ENCODE results near the gene ZSCAN31.
"Not testable (repeated sequence)": the region's sequence is repeated elsewhere in the genome, so short reads cannot be mapped to it uniquely, and the experiment has no call there.

The ZSCAN31 gene

GRCh38 chr6:28335564-28336283 lies at the start of gene ZSCAN31:
Gene ZSCAN31 (minus strand): TSS chr6:28336148. CDS start chr6:28329683, 6,465 bp downstream.
- peak; percentile 99 for DNase-seq

DNA sequence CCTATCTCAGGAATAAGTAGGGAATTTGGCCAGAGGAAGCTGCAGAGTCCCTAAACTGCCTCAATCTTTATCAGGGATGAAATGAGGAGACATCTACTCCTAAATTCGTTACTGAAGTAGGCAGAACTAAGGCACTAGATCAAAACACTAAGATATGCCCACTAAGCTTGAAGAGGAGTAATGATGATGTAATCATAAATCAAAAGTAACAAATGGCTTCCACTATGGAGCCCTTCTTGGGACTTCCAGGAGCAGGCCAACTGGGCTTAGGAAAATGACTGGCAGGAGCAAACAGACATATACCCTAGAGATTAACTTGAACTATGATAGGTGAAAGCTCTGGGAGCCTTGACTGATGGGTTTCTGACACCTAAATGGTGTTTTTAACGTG lies 48.2 kb upstream of the ZSCAN31 start:
- no peak for DNase-seq

DNA sequence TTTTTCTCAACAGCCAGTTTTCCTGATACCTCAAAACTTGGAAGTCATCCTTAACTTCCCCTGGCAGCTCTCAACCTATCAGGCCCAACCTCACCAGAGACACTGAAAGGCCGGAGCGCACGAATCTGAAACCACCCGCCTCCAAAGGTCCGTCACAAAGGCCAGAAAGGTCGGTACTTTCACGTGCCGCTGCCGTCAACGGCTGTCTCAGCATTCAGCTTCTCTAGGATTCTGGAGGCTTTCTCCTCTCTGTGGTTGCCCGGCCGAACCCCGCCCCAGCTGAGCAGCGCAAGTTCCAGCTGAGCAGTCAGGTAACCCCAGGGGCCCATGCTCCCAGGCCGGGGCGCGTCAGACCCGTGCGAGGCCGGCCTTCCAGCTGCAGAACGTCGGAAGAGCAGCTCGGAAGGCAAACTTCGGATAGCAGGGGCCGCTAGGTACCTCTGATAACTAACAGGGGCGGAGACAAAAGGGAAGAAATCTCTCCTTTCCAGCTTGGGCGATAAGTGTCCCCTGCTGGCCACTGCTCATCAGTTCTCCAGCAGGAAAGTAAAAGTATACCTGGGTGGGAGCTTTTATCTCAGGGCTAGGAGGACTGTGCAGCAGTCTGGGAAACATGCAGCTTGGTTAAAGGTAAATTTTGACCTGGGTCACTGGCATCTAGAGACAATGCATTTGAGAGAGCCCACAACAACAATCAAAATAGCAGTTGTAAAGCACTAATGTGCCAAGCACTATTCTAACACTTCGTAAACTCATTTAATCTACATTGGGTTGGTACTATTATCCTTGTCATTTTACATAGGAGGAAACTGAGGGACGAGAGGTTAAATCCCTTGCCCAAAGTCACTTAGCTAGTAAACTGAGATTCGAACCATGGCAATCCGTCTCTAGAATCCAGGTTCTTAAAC lies 47.5 kb upstream of the ZSCAN31 start:
- peak; percentile 94 for DNase-seq

GRCh38 chr6:28380381-28380780 lies 44.4 kb upstream of the ZSCAN31 start:
- no peak for DNase-seq

- peak; percentile 13 for DNase-seq
Measured at GRCh38 chr6:28378644-28379043, 42.7 kb upstream of the ZSCAN31 start.

GRCh38 chr6:28377879-28378278 lies 41.9 kb upstream of the ZSCAN31 start:
- no peak for DNase-seq

DNA sequence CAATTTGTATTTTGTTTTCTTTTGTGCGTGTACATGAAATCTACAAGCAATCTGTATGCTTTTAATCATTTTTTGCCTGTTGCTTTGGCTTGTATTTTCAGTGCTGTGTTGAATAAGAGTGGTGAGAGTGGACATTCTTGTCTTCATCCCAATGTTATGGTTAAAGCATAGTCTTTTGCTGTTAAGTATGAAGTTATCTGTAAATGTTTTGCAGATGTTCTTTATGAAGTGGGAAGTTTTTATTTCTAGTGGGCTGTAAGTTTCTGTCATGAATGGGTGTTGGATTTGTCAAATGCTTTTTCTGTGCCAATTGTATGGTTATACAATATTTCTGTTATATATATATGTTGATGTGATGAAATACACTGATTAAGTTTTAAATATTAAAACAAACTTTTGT lies 38.0 kb upstream of the ZSCAN31 start:
- DNase-seq: no peak

- no peak for DNase-seq
Measured at GRCh38 chr6:28371706-28372451, 35.9 kb upstream of the ZSCAN31 start.

GRCh38 chr6:28371280-28371679 lies 35.3 kb upstream of the ZSCAN31 start:
- DNase-seq: no peak

- DNase-seq: no peak
Measured at GRCh38 chr6:28370440-28370839, 34.5 kb upstream of the ZSCAN31 start.

GRCh38 chr6:28369463-28369862 lies 33.5 kb upstream of the ZSCAN31 start:
- DNase-seq: no peak

GRCh38 chr6:28368522-28368921 lies 32.6 kb upstream of the ZSCAN31 start:
- no peak for DNase-seq

DNA sequence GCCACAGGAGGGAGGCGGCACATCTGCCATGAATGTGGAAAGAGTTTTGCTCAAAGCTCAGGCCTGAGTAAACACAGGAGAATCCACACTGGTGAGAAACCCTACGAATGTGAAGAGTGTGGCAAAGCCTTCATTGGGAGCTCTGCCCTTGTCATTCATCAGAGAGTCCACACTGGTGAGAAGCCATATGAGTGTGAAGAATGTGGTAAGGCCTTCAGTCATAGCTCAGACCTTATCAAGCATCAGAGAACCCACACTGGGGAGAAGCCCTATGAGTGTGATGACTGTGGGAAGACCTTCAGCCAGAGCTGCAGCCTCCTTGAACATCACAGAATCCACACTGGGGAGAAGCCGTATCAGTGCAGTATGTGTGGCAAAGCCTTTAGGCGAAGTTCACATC lies 29.6 kb upstream of the ZSCAN31 start:
- not testable (repeated sequence) for DNase-seq

DNA sequence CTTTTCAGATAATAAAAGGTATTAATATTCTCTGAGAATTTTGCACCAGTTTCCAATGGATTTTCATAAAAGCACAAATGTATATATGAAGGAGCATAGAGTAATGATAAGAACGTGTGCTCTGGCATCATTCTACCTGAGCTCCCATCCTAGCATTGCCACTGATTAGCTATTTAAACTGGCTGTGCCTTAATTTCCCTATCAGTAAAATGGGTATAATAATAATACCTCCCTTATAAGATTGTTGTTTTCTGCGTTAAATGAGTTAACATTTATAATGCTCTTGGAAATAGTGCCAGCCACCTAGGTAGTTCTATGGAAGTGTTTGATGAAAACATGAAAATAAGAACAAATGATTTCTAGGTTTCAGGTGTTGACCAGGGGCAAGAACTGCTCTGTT lies 25.0 kb upstream of the ZSCAN31 start:
- no peak for DNase-seq

GRCh38 chr6:28359562-28359961 lies 23.6 kb upstream of the ZSCAN31 start:
- DNase-seq: not testable (repeated sequence)

DNA sequence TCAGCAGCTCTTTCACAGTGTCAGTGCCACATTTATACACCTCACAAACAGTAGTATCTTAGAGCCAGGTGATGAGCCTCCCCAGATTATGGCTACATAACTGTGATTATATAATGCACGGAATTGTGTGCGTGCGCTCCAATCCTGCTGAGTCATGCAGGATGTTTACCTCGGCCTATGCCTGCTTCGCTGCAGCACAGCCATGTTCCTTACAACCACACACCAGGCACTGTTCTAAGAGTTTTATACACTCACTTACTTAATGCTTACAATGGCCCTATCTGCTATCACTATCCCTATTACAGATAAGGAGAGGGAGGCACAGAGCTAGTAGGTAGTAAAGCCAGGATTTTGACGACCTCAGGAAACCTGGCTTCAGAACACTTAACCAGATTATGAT lies 21.1 kb upstream of the ZSCAN31 start:
- no peak for DNase-seq

DNA sequence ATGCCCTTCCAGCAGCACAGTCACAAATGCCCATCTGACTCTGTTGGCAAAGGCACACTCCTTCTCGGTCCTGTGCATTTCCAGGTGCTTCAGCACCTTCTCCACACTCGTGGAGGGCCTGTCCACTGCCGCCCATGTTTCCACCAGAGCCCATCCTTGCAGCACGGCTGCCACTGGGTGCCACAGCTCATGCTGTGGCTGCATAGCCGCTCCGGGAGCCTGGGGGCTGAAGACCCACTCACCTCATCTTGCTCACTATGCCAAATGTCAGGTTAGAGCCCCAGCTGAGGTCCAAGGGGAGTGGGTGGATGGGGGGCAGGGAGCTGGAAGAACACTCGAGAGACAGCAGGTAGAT lies 20.7 kb upstream of the ZSCAN31 start:
- no peak for DNase-seq

DNA sequence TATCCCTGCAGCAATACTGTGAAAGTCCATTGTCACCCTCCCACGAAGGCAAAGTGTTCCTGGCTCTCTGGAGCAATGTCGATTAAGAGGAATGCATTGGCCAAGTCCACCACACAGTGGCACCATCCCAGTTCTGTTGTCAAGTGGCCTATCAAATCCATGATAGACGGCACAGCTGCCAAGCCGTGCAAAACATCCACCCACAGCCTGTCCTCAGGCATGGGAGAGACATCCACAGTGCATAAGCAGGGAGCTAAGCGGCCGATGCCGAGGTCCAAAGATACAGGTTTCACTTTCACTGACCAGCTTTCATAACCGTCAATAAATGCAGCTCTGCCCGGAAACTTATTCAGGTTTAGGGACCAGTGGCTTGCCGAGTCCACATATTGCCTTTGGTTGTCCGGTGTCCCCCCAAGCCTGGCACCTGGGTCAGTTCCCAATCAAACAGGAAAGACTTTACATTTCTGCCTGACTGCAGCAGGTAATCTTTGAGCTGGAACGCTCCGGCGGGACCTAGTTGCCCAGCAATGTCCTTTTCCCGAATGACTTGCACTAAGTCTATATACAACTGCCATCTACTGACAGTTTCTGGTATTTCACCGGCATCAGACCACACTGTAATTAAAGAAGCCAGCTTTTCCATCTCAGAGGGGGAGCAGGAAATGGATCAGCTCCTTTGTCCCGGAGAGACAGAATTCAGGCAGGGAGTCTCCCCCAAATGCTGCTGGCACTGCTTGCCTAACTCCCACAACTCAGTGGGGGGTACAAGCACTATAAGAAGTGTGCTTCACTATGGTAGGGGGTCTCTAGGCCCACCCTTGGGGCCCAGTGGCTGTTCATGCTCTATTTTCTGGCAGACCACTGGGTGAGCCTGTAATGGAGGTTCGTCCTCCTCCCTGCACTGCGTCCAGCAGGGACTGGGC lies 20.1 kb upstream of the ZSCAN31 start:
- DNase-seq: peak; percentile 96

GRCh38 chr6:28354688-28355554 lies 19.0 kb upstream of the ZSCAN31 start:
- no peak for DNase-seq

DNA sequence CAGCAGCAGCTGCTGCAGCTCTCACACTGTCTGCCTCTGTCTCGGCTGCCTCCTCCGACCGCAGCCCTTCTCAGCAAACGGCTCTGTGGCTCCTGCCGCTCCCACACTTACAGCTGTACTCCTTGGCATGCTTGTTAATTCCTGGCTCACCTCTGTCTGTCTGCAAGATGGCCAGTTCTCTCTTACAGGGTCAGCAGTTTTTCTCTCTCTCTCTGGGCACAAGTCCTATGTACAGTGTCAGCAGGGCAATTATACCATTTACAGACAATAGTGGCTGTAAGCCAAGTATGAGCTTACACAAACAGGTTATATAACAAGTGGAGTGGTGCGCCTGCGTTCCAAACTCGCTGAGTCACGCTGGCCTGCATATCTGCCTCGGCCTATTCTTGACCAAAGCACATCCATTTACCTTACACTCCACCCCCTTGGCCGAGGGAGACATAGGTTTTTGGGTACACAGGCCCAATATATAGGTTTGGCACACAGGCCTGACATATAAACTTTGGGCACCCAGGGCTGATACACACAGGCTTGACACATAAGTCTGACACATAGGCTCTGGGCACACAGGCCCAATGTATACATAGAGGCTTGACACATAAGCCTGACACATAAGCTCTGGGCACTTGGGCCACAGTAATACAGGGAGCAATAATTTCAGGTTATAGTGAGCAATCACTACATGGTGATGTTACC lies 18.2 kb upstream of the ZSCAN31 start:
- no peak for DNase-seq

GRCh38 chr6:28353356-28353755 lies 17.4 kb upstream of the ZSCAN31 start:
- no peak for DNase-seq

Data from eye (tissue), 1 donor.